MM.1S (cell line): ENCODE measurements around the gene ADAMTS12.

ENCODE experiments used
- DNase-seq: peaks from one replicate; pipeline ENCODE4 v3.0.0-alpha.2; 2015
- H2AFZ ChIP-seq: fragments of 300-600 bp; sonication (generic); 2 replicates; pipeline ENCODE4 v1.6.0; 2016; ENCODE audit warnings: antibody characterized with exemption, low read length
- H3F3A ChIP-seq: fragments of 300-600 bp; sonication (generic); 2 replicates; pipeline ENCODE4 v1.6.1; 2016; ENCODE audit warnings: mild to moderate bottlenecking, antibody characterized with exemption, low read length, moderate library complexity, mixed read lengths; ENCODE audit not compliant: insufficient read depth
- H3K27ac ChIP-seq: fragments of 300-600 bp; sonication (generic); 2 replicates; pipeline ENCODE4 v1.5.1; 2016; ENCODE audit warnings: mild to moderate bottlenecking, low read length
- H3K27me3 ChIP-seq: fragments of 300-600 bp; sonication (generic); replicated peaks from 2 replicates; pipeline ENCODE4 v1.6.0; 2016; ENCODE audit warnings: low read length; ENCODE audit not compliant: insufficient read depth
- H3K36me3 ChIP-seq: fragments of 300-600 bp; sonication (generic); replicated peaks from 2 replicates; pipeline ENCODE4 v1.6.1; 2016; ENCODE audit warnings: mild to moderate bottlenecking, low read length, mixed read lengths; ENCODE audit not compliant: insufficient read depth
- H3K4me1 ChIP-seq: fragments of 300-600 bp; sonication (generic); 2 replicates; pipeline ENCODE4 v1.6.1; 2016; ENCODE audit warnings: low read length, mixed read lengths
- H3K4me2 ChIP-seq: fragments of 300-600 bp; sonication (generic); 2 replicates; pipeline ENCODE4 v1.6.0; 2016; ENCODE audit warnings: low read depth, low read length
- H3K4me3 ChIP-seq: fragments of 300-600 bp; sonication (generic); 2 replicates; pipeline ENCODE4 v1.5.1; 2016; ENCODE audit warnings: low read length, mixed read lengths
- H3K79me2 ChIP-seq: fragments of 300-600 bp; sonication (generic); 2 replicates; pipeline ENCODE4 v1.6.1; 2016; ENCODE audit warnings: mixed run types, low read length, mixed read lengths
- H3K9ac ChIP-seq: fragments of 300-600 bp; sonication (generic); 2 replicates; pipeline ENCODE4 v1.6.1; 2016; ENCODE audit warnings: low read length, mixed read lengths
- H3K9me2 ChIP-seq: fragments of 300-600 bp; sonication (generic); replicated peaks from 2 replicates; pipeline ENCODE4 v1.6.1; 2016; ENCODE audit warnings: mild to moderate bottlenecking, low read length, mixed read lengths; ENCODE audit not compliant: insufficient read depth
- H3K9me3 ChIP-seq: fragments of 300-600 bp; sonication (generic); replicated peaks from 2 replicates; pipeline ENCODE4 v1.6.1; 2016; ENCODE audit warnings: mild to moderate bottlenecking, low read length, mixed read lengths; ENCODE audit not compliant: insufficient read depth
- H4K20me1 ChIP-seq: fragments of 300-600 bp; sonication (generic); 2 replicates; pipeline ENCODE4 v1.6.1; 2016; ENCODE audit warnings: mild to moderate bottlenecking, low read length, moderate library complexity, mixed read lengths; ENCODE audit not compliant: insufficient read depth
- CTCF ChIP-seq: fragments of 300-600 bp; sonication (generic); IDR thresholded peaks from 2 replicates; pipeline ENCODE4 v1.5.1; 2016; ENCODE audit warnings: antibody characterized with exemption, low read length, mixed read lengths
- EZH2 ChIP-seq: fragments of 300-600 bp; sonication (generic); optimal IDR thresholded peaks from 2 replicates; pipeline ENCODE3; 2017; ENCODE audit warnings: low read depth, mild to moderate bottlenecking, antibody characterized with exemption, low read length, mixed read lengths
- EZH2phosphoT487 ChIP-seq: fragments of 300-600 bp; sonication (generic); IDR thresholded peaks from 2 replicates; pipeline ENCODE4 v1.6.1; 2018; ENCODE audit warnings: antibody characterized with exemption, low read length

Gene ADAMTS12

DNA sequence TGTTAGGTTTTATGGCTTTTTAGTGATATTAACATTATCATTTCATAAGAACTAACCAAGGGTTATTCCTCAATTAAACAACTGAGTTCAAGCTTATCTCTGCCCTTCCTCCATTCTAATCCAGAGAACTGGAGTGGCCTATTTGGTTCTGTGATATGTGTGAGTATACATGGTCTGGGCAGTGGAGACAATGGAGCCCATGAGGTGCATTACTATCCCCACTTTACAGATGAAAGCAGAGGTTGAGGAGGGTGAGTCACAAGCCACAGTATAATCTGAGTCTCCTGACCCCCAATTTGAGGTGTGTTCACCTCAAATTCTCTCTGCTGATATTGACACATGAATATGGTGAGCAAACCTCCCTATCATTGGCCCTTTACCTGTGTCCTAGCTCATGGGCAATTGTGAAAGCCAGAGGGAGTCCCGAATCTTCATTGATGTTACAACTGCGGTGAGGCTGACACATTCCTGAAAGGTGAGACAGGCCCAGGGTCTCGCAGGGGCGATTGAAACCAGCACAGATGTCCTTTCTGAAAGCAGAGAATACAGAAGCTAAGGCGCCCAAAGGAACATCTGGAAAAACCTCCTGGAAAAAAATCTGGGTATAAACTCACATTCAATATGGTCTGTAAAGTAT lies 233.9 kb downstream of the ADAMTS12 start:
- H3K4me3 ChIP-seq = no peak overlapping the region
- no peak overlapping the region for H3K4me2 ChIP-seq
- H3K79me2 ChIP-seq = no peaks in the 10 kb centered on the region
- no peak overlapping the region for H3K9ac ChIP-seq
- H3K9me3 ChIP-seq = no peaks in the 10 kb centered on the region
- H4K20me1 ChIP-seq = no peaks in the 10 kb centered on the region
- no peak overlapping the region for H2AFZ ChIP-seq
- no peaks in the 10 kb centered on the region for H3K4me1 ChIP-seq
- H3K9me2 ChIP-seq = no peaks in the 10 kb centered on the region
- H3F3A ChIP-seq = no peaks in the 10 kb centered on the region
- no peak for TF ChIP-seq CTCF
- no peak for TF ChIP-seq EZH2phosphoT487
- TF ChIP-seq EZH2 = no peak
- H3K27ac ChIP-seq = no peak overlapping the region
- no peaks in the 10 kb centered on the region for H3K36me3 ChIP-seq
- H3K27me3 ChIP-seq = no peaks in the 10 kb centered on the region
- no peak for DNase-seq

DNA sequence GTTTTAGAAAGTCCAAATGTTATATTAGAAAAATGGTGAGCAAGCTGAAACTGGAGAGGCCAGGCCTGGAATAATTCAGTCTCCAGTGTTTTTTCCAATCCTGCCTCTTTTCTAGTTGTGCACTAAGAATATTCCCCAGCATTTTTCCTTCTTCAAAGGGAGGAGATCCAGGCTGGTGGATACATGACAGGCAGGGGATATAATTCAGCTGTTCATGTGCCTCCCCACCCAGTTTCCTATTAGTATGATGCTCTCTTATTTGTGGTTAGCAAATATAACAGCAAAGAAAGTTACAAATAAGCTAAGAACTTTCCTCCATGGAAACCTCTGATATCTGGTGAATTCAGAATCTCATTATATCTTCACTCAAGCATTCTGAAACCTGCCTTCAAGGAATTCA lies 234.6 kb downstream of the ADAMTS12 start:
- Histone ChIP-seq H3K27me3 (no peaks in the 10 kb centered on the region), H3F3A (no peaks in the 10 kb centered on the region), H3K9ac (no peak overlapping the region), H3K4me1 (no peaks in the 10 kb centered on the region), H3K9me3 (no peaks in the 10 kb centered on the region), H3K79me2 (no peaks in the 10 kb centered on the region), H3K4me3 (no peak overlapping the region), H3K36me3 (no peaks in the 10 kb centered on the region), H3K27ac (no peak overlapping the region), H2AFZ (no peak overlapping the region), H4K20me1 (no peaks in the 10 kb centered on the region), H3K4me2 (no peak overlapping the region), H3K9me2 (no peaks in the 10 kb centered on the region)
- DNase-seq = no peak
- no peak for TF ChIP-seq CTCF
- no peak for TF ChIP-seq EZH2phosphoT487
- no peak for TF ChIP-seq EZH2

DNA sequence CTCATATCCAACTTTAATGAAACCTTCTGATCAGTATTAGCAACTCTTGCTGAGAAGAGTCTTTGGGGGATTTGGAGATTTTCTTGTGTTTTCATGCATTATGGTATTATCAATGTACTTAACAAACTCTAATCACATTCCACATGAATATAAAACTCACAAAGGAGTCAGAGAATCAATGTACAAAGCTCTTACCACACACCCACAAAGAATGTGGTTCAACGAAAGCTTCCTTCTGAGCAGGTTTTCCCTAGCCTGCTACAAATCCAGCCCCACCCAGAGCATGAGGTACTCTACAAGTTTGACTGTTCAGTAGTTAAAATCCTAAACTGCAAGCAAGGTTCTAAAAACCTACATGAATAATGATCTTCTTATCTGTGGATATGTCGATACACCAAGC lies 240.9 kb downstream of the ADAMTS12 start:
- no peak for DNase-seq
- Histone ChIP-seq H3K4me1 (no peaks in the 10 kb centered on the region), H3K79me2 (no peaks in the 10 kb centered on the region), H3K9me2 (no peaks in the 10 kb centered on the region), H3K36me3 (no peaks in the 10 kb centered on the region), H3F3A (no peaks in the 10 kb centered on the region), H3K27me3 (no peaks in the 10 kb centered on the region), H3K4me3 (no peak overlapping the region), H2AFZ (no peak overlapping the region), H3K9ac (no peak overlapping the region), H3K4me2 (no peak overlapping the region), H3K27ac (no peak overlapping the region), H4K20me1 (no peaks in the 10 kb centered on the region), H3K9me3 (no peaks in the 10 kb centered on the region)
- TF ChIP-seq CTCF (no peak), EZH2phosphoT487 (no peak), EZH2 (no peak)
